Fibroblast of the aortic adventitia (primary cell): ENCODE data around the gene ZBTB47. TPM values are rescaled to one million over a fixed set of nuclear protein-coding genes. Genes with fewer than 3 reads are reported as not detected.

ENCODE experiments used
- DNase-seq: peaks from one replicate; pipeline ENCODE4 v3.0.0-alpha.2; 2010; ENCODE audit warnings: low read depth
- H3K4me3 ChIP-seq: 2 replicates; pipeline ENCODE4 v1.5.1; 2011; ENCODE audit warnings: low read depth, mild to moderate bottlenecking, control low read depth, low read length, moderate library complexity
- CTCF ChIP-seq: IDR thresholded peaks from 2 replicates; pipeline ENCODE4 v1.5.1; 2011; ENCODE audit warnings: mild to moderate bottlenecking, low read length, control low read depth, inconsistent platforms; ENCODE audit not compliant: insufficient read depth
- total RNA-seq: library from RNA; depleted of rRNA; stranded (reverse); fragments of >200 nt; gene quantifications from 2 replicates; pipeline ENCODE4 v1.2.3, GENCODE V29; 2012; ENCODE audit warnings: low replicate concordance

The ZBTB47 gene
- total RNA-seq, 1 donor: 41.8 TPM

DNA sequence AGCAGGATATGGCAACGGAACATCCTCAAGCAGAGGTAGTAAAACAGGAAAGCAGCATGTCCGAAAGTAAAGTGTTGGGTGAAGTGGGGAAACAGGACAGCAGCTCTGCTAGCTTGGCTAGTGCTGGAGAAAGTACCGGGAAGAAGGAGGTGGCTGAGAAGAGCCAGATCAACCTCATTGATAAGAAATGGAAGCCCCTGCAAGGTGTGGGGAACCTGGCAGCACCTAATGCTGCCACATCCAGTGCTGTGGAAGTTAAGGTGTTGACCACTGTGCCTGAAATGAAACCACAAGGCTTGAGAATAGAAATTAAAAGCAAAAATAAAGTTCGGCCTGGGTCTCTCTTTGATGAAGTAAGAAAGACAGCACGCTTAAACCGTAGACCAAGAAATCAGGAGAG is 14.3 kb upstream of the ZBTB47 start:
- no peak for DNase-seq
- no peak for TF ChIP-seq CTCF
- H3K4me3 ChIP-seq: no peak overlapping the region

- no peak for TF ChIP-seq CTCF
- no peak for DNase-seq
- no peak overlapping the region for H3K4me3 ChIP-seq
Observed at GRCh38 chr3:42640129-42640528, 13.4 kb upstream of the ZBTB47 start.

DNA sequence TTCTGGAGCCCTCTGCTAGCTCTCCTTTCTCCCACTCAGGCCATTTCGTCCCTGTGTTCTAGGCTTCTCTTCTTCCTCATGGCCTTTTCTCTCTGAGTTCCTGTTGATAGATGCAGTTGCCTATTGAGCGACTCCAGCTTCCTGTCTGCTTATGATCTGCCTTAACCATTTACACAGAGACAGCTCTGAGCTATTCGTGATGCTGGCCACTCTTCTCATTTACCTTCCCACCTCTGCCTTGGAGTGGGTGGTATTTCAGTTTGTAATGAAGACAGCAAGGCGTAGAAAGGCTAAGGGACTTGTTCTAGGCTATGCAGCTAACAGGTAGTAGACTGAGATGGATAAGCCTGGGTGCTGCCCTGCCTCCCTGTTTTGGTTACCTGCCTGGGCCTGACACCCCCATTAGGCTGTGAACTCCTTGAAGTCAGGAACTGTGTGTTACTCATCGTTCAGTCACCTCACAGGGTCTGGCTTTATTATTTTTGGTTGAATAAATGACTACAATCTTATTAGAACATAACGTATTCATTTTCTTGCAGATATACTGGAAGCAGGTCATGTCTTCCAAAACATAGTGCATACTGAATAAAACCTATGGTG is 12.6 kb upstream of the ZBTB47 start:
- no peak for DNase-seq
- H3K4me3 ChIP-seq: no peak overlapping the region
- no peak for TF ChIP-seq CTCF

DNA sequence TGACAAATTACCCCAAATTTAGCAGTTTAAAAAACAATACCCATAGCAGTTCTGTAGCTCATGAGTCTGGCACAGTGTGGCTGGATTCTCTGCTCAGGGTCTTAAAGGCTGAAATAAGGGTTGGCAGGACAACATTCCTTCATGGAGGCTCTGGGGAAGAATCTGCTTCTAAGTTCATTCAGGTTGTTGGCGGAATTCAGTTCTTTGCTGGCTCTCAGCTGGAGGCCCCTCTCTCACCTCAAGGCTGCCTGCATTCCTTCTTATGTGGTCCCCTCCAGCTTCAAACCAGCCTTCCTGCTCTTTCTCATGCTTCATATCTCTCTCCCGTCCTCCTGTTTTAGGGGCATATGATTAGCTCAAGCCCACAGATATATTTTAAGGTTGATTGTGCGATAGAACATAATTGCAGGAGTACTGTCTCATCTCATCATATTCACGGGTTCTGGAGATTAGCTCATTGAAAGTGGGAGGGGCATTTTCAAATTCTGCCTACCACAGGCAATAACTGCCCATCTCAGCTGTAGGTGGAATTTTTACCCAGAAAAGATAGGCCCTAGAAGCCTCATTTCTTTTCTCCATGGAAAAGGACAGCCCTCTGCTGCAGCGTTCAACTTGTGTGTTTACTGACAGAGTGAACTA is 5.6 kb upstream of the ZBTB47 start:
- no peak overlapping the region for H3K4me3 ChIP-seq
- no peak for DNase-seq
- no peak for TF ChIP-seq CTCF

GRCh38 chr3:42649006-42649405 is 4.5 kb upstream of the ZBTB47 start:
- no peak for DNase-seq
- TF ChIP-seq CTCF: no peak
- no peak overlapping the region for H3K4me3 ChIP-seq

DNA sequence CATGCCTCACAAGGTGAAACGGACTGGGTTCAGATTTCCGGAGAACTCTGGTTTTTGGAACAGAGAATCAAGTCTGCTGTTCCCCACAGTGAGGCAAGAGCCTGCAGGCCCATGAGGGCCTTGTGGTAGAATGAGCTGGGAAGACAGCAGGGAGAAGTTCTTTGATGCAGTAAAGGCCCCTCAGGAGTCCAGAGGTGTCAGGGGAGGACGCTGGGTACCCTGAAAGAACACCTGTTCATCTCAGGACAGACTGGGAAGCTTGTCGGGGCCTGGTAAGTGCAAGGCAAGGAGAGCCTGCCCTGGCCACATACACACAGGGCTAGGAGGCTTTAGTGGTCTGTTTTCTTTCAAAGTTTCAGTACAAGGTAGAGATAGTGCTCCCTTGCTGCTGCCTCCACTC is 3.7 kb upstream of the ZBTB47 start:
- no peak for DNase-seq
- TF ChIP-seq CTCF: no peak
- no peak overlapping the region for H3K4me3 ChIP-seq
